VCaP (cell line): ENCODE results near the gene LHFPL4.

ENCODE experiments used
- H3K27ac ChIP-seq: fragments of 450-650 bp; 2 replicates; pipeline ENCODE4 v1.5.1; 2017
- CTCF ChIP-seq: fragments of 450-650 bp; conservative IDR thresholded peaks from 2 replicates; pipeline ENCODE4 v1.5.1; 2017; ENCODE audit warnings: mild to moderate bottlenecking, moderate library complexity

The LHFPL4 gene

DNA sequence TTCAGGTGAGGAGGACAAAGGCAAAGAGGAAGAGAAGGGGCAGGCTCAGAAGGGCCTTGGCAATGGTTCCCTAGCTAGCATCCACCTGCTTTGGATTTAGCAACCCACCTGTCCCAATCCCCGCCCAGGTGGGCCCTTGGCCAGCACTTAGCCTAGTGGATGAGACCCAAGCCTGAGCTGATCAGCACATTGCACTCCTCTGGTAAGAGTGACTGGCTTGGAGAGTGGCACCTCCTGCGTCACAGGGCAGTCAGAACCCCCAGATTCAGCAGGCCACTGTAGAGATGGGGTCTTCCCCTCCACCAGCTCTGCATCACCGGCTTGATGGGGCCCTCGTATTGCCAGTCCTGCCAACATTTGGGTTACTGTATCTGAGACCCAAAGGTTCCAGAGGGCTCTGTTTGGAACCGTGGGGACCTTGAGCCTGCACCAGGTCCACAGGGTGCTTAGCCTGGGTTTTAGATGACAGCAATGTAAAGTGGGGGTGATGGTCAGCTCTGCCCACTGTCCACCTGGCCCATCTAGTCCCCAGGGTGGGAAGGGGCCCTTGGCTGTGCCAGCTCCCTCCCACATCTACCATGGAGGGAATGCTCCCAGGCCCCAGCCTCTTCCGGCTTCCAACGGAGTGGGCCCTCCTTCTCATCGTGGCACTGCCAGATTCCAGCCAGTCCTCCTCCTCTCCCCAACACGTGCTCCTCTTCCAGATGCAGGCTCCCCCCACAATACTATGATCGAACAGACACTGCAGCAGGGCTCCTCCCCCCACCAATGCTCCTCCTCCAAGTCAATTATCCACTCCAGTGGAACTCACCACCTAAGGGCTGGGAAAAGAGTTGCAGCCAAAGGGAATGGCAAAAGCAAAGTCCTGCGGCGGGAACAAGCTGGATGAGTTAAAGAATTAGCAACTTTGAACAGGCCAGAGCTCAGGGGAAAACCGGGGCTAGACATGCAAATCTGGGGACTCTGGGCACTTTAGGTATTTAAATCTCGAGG lies 45.7 kb downstream of the LHFPL4 start:
- no peak for TF ChIP-seq CTCF
- no peak overlapping the region for H3K27ac ChIP-seq

GRCh38 chr3:9503283-9503682 lies 50.3 kb downstream of the LHFPL4 start:
- no peak overlapping the region for H3K27ac ChIP-seq
- TF ChIP-seq CTCF: peak; percentile 96

DNA sequence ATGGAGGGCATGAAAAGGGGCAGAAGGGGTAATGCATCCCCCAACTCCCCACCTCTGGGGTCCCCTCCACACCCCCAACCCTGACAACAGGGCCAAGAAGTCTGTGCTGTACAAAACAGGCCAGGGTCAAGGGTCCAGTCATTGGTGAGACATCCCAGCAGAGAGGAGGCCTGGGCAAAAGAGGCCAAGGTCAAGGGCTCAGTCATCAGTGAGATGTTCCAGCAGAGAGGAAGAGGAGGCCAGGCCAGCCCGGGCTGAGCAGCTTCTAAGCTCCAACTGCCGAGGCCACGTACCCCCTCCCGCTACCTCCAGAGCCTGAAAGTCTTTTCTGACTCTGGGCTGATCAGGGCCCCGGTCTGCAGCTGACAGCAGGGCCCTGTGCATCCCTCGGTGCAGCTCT lies 52.4 kb downstream of the LHFPL4 start:
- no peak overlapping the region for H3K27ac ChIP-seq
- no peak for TF ChIP-seq CTCF

- H3K27ac ChIP-seq: no peak overlapping the region
- peak; percentile 87 for TF ChIP-seq CTCF
Observed at GRCh38 chr3:9500108-9501050, 53.2 kb downstream of the LHFPL4 start.

GRCh38 chr3:9499455-9500107 lies 54.0 kb downstream of the LHFPL4 start:
- H3K27ac ChIP-seq: no peak overlapping the region
- no peak for TF ChIP-seq CTCF

- no peak for TF ChIP-seq CTCF
- no peak overlapping the region for H3K27ac ChIP-seq
Observed at GRCh38 chr3:9498781-9499180, 54.8 kb downstream of the LHFPL4 start.
